Stimulated activated CD4-positive, alpha-beta T cell treated with anti-CD3 and anti-CD28 coated beads, TNF-alpha, amount 100 ng/mL, for 48 hours (primary cell): Measurements from ENCODE around the gene ADGRG3.
"Not testable (repeated sequence)": the region's sequence is repeated elsewhere in the genome, so short reads cannot be mapped to it uniquely, and the experiment has no call there.

Experiments used
- DNase-seq, 3 donors: peaks; one replicate each; pipeline ENCODE4 v3.0.0-alpha.2; 2020; ENCODE audit warnings: low read depth in 3 of 3

Gene ADGRG3

GRCh38 chr16:57697896-57698537 is 29.9 kb downstream of the ADGRG3 start:
- DNase-seq: no peak

GRCh38 chr16:57698812-57699405 is 30.8 kb downstream of the ADGRG3 start:
- DNase-seq: no peak

- no peak for DNase-seq
Measured at GRCh38 chr16:57699481-57699880, 31.4 kb downstream of the ADGRG3 start.

DNA sequence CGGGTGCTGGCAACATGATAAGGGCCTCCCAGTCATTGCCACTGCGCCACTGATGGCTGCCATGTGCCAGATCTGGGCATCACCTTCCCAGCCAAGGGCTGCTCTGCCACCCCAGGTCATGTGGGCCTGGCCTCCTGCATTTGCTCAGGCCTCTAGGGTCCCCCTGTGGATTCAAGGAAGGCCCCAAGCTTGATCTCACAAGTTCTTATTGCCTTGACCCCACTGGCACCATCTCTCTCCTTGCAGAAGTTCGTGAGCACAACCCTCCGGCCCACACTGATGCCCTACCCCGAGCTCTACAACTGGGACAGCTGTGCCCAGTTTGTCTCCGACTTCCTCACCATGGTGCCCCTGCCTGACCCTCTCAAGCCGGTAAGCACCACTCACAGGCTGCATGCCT is 31.8 kb downstream of the ADGRG3 start:
- DNase-seq: no peak

- DNase-seq: no peak
Measured at GRCh38 chr16:57700781-57701551, 32.9 kb downstream of the ADGRG3 start.

GRCh38 chr16:57701759-57702371 is 33.8 kb downstream of the ADGRG3 start:
- no peak for DNase-seq

- DNase-seq: no peak
Measured at GRCh38 chr16:57703416-57704010, 35.4 kb downstream of the ADGRG3 start.

DNA sequence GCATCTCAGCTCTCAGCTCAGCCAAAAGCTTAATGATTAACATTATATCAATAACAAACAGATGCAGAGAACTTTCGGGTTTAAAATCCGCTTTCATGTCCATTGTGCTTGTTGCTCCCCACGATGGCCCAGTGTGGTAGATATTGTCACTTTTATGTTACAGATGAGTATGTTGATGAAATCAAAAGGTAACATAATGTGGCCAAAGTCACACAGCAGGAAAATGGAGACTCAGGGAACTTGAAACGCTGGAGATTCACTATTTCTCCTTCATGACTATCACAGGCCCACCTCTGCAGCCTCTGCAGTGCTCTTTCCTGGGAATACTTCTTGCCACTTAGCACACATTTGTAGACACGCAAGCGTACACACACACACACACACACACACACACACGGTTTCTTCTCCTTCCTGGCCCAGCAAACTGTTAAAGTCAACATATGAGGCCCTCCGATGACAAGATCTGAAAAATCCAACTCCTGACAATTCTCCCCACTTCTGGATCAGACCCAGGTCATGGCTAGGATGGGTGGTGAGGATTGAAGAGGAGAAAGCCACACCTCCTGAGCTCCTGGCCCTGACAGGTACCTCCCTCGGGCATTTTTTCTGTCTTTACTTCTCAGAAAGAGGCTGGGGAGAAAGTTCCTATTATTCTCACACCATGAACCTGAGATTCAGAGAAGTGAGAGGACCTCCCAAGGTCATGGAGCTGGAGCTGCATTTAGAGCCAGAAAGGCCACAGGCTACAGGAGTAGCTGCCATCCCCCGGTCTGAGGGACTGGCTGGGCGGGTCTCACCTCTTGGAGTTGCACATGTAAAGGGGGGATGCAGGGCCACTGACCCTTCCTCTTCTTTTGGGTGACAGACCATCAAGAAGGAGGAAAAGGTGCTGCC is 36.2 kb downstream of the ADGRG3 start:
- no peak for DNase-seq

DNA sequence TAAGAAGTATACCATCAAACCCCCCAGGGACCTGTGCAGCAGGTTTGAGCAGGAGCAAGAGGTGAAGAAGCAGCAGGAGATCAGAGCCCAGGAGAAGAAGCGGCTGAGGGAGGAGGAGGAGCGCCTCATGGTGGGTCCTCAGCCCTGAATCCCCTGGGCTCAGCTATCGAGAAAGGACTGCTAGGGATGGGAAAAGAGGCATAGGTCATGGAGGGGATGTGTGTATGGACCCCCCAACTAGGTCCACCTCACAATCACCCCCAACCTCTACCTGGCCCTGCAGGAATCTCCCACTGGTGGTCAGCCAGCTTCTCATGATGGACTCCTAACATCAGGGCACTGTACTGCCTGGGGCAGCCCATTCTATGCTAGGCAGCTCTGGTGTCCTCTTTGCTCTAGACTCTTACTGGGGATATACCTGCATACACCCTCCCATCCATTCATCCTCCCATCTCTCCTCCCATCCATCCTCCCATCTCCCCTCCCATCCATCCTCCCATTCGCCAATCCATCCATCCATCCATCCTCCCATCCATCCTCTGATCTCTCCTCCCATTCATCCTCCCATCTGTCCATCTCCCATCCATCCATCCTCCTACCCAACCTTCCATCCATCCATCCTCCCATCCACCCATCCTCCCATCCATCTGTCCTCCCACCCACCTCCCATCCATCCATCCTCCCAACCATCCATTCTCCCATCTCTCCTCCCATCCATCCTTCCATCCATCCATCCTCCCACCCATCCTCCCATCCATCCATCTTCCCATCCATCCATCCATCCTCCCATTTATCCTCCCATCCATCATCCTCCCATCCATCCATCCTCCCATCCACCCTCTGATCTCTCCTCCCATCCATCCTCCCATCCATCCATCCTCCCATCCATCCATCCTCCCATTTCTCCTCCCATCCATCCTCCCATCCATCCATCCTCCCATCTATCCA is 37.1 kb downstream of the ADGRG3 start:
- DNase-seq: no peak

DNA sequence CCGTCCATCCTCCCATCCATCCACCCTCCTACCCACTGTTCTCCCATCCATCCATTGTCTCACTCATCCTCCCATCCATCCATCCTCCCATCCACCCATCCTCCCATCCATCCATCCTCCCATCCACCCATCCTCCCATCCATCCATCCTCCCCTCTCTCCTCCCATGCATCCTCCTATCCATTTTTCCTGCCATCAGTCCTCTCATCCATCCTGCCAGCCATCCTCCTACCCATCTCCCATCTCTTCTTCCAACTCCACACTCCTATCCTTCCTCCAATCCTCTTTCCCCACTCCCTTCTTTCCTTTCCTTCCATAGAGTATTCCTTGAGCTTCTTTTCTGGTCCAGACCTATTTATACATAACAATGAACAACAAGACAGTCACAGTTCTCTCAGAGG is 38.6 kb downstream of the ADGRG3 start:
- no peak for DNase-seq

DNA sequence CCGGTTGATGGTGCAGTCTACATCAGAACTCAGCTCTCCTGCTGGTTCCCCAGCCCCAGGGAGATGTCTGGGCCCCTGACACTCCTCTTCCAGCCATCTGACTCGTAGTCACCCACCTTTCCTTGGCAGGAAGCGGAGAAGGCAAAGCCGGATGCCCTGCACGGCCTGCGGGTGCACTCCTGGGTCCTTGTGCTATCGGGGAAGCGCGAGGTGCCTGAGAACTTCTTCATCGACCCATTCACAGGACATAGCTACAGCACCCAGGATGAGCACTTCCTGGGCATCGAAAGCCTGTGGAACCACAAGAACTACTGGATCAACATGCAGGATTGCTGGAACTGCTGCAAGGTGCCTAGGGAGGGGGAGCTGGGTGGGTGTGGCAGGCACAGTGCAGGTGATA is 39.2 kb downstream of the ADGRG3 start:
- DNase-seq: no peak

DNA sequence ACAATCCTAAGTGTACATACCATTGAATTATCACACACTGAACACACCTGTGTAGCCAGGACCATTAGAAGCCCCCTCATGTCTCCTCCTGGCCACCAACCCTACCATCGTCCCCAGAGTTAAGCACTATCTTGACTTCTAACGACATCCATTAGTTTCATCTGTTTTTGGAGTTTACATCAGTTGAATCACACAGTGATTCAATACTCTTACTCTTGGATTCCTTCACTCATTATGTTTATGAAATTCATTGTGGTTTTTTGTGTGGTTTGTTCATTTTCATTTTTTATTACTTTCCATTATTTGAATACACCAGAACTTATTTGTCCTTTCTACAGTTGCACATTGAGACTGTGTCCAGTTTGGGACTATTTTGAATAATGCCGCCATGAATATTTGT is 40.1 kb downstream of the ADGRG3 start:
- no peak for DNase-seq

- no peak for DNase-seq
Measured at GRCh38 chr16:57709663-57710062, 41.6 kb downstream of the ADGRG3 start.

DNA sequence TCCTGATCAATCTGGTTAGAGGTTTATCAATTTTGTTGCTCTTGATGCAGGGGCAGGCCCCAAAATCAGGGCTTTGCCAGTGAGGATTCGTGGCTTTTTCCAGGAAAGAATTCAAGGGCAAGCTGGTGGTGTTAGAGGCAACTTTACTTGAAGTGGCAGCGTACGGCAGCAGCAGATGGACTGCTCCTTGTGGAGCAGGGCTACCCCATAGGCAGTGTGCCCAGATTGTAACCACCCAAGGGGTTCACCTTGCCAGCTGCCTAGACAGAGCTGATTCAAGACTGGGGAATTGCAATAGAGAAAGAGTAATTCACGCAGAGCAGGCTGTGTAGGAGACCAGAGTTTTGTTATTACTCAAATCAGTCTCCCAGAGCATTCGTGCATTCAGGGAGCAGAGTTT is 43.2 kb downstream of the ADGRG3 start:
- no peak for DNase-seq

GRCh38 chr16:57711993-57712392 is 43.9 kb downstream of the ADGRG3 start:
- DNase-seq: no peak

GRCh38 chr16:57712569-57712968 is 44.5 kb downstream of the ADGRG3 start:
- DNase-seq: not testable (repeated sequence)

DNA sequence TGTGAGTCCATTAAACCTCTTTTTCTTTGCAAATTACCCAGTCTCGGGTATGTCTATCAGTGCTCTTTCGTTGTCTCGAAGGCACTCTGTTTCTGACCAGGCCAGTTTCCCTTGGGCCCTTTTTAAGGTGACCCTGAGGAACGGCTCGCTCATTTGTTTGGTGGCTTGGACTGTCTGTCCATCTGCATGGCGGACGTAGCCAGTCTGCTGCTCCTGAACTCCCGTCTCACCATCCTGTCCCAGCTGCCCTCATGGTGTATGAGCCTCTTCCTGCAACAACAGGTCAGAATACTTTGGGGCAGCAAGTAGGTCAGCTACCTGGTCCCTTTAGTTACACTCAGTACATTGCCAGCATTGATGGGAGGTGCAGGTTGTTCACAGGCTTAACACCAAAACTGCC is 45.5 kb downstream of the ADGRG3 start:
- DNase-seq: no peak

DNA sequence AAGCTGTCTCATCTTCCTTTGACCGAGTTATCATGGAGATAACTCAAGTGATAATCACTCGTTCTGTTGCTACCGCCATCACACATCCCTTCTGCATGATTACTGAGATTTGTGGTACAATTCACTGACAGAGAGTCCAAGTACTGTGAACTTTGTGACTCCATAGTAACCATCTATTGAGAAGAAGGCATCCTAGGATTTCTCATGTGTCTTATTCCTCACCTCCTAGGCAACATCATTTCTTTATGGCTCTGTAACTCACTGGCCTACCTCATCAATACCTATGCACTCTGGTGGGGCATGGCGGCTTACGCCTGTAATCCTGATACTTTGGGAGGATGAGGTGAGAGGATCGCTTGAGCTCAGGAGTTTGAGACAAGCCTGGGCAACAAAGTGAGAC is 45.9 kb downstream of the ADGRG3 start:
- no peak for DNase-seq

- peak in 1 of 3 donors; percentile 28 for DNase-seq
Measured at GRCh38 chr16:57720142-57720575, 52.1 kb downstream of the ADGRG3 start.
